Right lobe of liver (tissue), 6 donors: ENCODE measurements around the gene KRTAP9-3. TPM values are rescaled to one million over a fixed set of nuclear protein-coding genes. Genes with fewer than 3 reads are reported as not detected.

Experiments
- ATAC-seq, 4 donors: fragments of 200-7000 bp; cut with Tn5 transposase; one replicate each; pipeline ENCODE4 v1.9.1; 2020; ENCODE audit warnings: mild to moderate bottlenecking in 4 of 4, moderate library complexity in 4 of 4
- DNase-seq, 3 donors: peaks; one replicate each; pipeline ENCODE4 v3.0.0-alpha.2; 2020
- H3K27ac ChIP-seq, 3 donors: fragments of 200-600 bp; one replicate each; pipeline ENCODE4 v1.8.0; 2022
- H3K27me3 ChIP-seq, 2 donors: fragments of 200-600 bp; one replicate each; pipeline ENCODE4 v1.8.0; 2022
- H3K36me3 ChIP-seq, 4 donors: fragments of 200-600 bp; sonication (generic) in 1 of 4; one replicate each; pipeline versions ENCODE4 v1.5.1 to v1.8.0; 2017 to 2022; ENCODE audit warnings: control low read depth in 1 of 4
- H3K4me1 ChIP-seq, 4 donors: fragments of 200-600 bp; sonication (generic) in 1 of 4; one replicate each; pipeline versions ENCODE4 v1.5.1 to v1.8.0; 2017 to 2022; ENCODE audit warnings: control low read depth in 1 of 4
- H3K4me3 ChIP-seq, 3 donors: fragments of 200-600 bp; one replicate each; pipeline ENCODE4 v1.8.0; 2022
- H3K9me3 ChIP-seq, 4 donors: fragments of 200-600 bp; sonication (generic) in 1 of 4; one replicate each; pipeline versions ENCODE4 v1.5.1 to v1.8.0; 2017 to 2022; ENCODE audit warnings: control low read depth in 1 of 4
- POLR2A ChIP-seq: fragments of 450-650 bp; IDR thresholded peaks from one replicate; pipeline ENCODE4 v1.6.1; 2017; ENCODE audit warnings: antibody characterized with exemption, mild to moderate bottlenecking
- WGBS: methylation state at CpG from one replicate; pipeline ENCODE4 v1.1.6; 2018; ENCODE audit warnings: low coverage, low lambda C conversion rate; ENCODE audit not compliant: insufficient coverage; ENCODE audit errors: missing lambda C conversion rate; 5-methylcytosine and 5-hydroxymethylcytosine counted together
- intact Hi-C, 2 donors: fragments of 100-400 bp; cut with DNase I; formaldehyde crosslinking; loops; one replicate each; pipeline versions ENCODE4 v1.11.2 to v1.14.1; 2022
- total RNA-seq, 6 experiments: library from RNA; depleted of rRNA in 2 of 6; stranded (reverse); fragments of >200 nt in 2 of 6; fragmentation: NEBNext Ultra II Directional in 3 of 6; extraction: Animal tissue kit (Norgen Biotek cat#: 25700) in 3 of 6; gene quantifications; one replicate each; pipeline versions ENCODE4 v1.1.0 to v1.2.4, GENCODE V29; 2016 to 2023
- TF ChIP-seq, protein P1 (sequence below), 4 donors: fragments of 200-600 bp in 3 of 4; fragments of 450-650 bp in 1 of 4; IDR thresholded peaks; one replicate each; pipeline versions ENCODE4 v1.5.1 to v1.8.0; 2016 to 2022; ENCODE audit warnings: antibody characterized with exemption in 4 of 4, mild to moderate bottlenecking in 2 of 4
- donor health status: DM: no; HTN: yes; CAD: no.
- donor health status: DM: no; HTN: no; CAD: no.
- donor health status: DM: no; HTN: no; CAD: no.
- donor health status: DM: no; HTN: yes; CAD: no.
- donor health status: DM: no; HTN: yes; CAD: no.

KRTAP9-3 gene
- total RNA-seq, 6 experiments from 2014 or later, result not detected

DNA sequence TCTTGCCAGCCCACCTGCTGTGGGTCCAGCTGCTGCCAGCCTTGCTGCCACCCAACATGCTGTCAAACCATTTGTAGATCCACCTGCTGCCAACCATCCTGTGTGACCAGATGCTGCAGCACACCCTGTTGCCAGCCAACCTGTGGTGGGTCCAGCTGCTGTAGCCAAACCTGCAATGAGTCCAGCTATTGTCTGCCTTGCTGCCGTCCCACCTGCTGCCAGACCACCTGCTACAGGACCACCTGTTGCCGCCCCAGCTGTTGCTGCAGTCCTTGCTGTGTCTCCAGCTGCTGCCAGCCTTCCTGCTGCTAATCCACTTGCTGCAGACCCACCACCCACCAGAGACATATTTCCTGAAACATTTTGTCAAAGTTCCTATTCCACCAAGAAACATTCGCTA, 41.9 kb upstream of the KRTAP9-3 start:
- Histone ChIP-seq H3K36me3 (no peaks in the 10 kb centered on the region), H3K4me3 (no peak overlapping the region), H3K9me3 (no peaks in the 10 kb centered on the region), H3K4me1 (no peaks in the 10 kb centered on the region), H3K27me3 (no peaks in the 10 kb centered on the region), H3K27ac (no peak overlapping the region)
- intact Hi-C loops, result no loop called here
- WGBS, result 70% methylated on average over 2 of the region's 3 CpGs
- DNase-seq (no peak), ATAC-seq (no peak)
- TF ChIP-seq, protein P1, sequence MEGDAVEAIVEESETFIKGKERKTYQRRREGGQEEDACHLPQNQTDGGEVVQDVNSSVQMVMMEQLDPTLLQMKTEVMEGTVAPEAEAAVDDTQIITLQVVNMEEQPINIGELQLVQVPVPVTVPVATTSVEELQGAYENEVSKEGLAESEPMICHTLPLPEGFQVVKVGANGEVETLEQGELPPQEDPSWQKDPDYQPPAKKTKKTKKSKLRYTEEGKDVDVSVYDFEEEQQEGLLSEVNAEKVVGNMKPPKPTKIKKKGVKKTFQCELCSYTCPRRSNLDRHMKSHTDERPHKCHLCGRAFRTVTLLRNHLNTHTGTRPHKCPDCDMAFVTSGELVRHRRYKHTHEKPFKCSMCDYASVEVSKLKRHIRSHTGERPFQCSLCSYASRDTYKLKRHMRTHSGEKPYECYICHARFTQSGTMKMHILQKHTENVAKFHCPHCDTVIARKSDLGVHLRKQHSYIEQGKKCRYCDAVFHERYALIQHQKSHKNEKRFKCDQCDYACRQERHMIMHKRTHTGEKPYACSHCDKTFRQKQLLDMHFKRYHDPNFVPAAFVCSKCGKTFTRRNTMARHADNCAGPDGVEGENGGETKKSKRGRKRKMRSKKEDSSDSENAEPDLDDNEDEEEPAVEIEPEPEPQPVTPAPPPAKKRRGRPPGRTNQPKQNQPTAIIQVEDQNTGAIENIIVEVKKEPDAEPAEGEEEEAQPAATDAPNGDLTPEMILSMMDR (IDR thresholded peaks at IDR 0.05), result no peak
- no peak for TF ChIP-seq POLR2A

DNA sequence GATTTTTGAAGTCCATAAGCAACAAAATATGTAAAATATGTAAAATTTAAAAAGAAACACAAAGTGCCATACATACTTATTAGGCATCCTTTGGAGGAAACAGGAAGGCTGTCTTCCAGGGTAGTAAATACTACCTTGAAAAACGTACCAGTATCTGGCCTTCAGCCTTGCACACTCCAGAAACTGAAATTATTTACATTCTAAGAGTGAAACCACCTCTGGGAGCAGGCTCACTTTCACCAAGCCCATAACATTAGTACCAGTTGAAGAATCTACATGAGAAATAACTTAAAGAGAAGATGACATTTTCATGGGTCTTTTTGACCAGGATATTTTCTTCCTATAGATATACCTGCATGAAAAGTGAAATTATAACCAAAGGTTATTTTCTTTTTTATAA, 36.2 kb upstream of the KRTAP9-3 start:
- no peaks in the 10 kb centered on the region for H3K4me1 ChIP-seq
- H3K27ac ChIP-seq, result no peak overlapping the region
- H3K27me3 ChIP-seq, result no peaks in the 10 kb centered on the region
- intact Hi-C loops, result no loop called here
- H3K9me3 ChIP-seq, result no peaks in the 10 kb centered on the region
- H3K4me3 ChIP-seq, result no peak overlapping the region
- no peaks in the 10 kb centered on the region for H3K36me3 ChIP-seq
- TF ChIP-seq POLR2A, result no peak
- TF ChIP-seq, protein P1 (IDR thresholded peaks at IDR 0.05), result no peak
- DNase-seq, result no peak
- ATAC-seq, result no peak
- WGBS, result 13% methylated on average over 1 of the region's 1 CpG

DNA sequence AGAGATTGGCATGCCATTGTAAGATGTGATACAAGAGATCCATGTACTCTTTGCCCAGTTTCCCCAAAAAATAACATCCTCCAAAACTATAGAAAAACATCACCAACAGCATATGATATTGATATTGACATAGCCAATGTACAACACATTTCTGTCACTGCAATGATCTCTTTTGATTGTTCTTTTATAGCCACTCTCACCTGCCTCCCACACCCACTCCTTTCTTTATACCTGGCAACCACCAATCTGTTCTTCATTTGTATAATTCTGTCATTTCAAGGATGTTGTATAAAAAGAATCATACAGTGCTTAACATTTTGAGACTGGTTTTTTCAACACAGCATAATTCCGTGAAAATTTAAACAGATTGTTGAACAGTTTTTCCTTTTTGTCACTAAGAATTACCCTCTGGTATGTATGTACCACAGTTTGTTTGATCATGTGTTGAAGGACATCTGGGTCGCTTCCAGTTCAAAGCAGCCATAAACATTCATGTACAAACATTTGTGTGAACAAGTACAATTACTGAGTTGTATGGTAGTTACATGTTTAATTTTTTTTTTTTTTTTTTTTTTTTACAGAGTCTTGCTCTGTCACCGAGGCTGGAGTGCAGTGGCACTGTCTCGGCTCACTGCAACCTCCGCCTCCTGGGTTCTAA, 32.7 kb upstream of the KRTAP9-3 start:
- no peaks in the 10 kb centered on the region for H3K27me3 ChIP-seq
- TF ChIP-seq POLR2A, result no peak
- TF ChIP-seq, protein P1 (IDR thresholded peaks at IDR 0.05), result no peak

DNA sequence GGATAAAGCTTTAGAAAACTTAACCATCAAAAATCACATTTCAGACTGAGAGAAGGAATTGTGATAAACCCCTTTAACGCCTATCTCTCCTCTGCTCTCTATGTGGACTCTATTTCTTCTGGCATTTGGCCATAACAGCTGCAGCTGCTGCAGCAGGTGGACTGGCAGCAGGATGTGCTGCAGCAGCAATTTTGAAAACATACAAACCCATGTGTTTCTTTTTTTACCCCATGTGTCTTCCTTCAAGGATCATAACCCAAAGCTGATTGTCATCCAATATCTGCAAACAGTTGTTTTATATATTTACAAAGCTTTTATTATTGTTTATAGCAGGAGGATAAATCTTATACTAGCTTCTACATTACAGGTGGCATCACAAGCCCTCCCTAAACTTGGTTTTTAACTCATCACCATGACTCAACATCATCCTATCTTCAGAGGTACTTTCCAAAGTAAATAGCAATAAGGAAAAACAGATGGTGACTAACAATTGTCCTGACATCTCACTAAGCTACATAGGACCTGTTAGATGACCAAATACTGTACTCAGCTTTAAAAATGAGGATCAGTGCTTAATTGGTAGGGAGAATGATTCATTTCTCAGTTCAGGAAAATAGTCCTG, 20.3 kb upstream of the KRTAP9-3 start:
- Histone ChIP-seq H3K36me3 (no peaks in the 10 kb centered on the region), H3K27me3 (peaks cover 0 to 5% of the 10 kb centered on the region in 2 donors), H3K4me1 (no peaks in the 10 kb centered on the region), H3K27ac (no peak overlapping the region), H3K9me3 (no peaks in the 10 kb centered on the region), H3K4me3 (no peak overlapping the region)
- DNase-seq (no peak), ATAC-seq (no peak)
- intact Hi-C loops, result no loop called here
- TF ChIP-seq, protein P1 (IDR thresholded peaks at IDR 0.05), result no peak
- no peak for TF ChIP-seq POLR2A
- WGBS, result 41% methylated on average over 1 of the region's 1 CpG

More for the DNA sequence above, 32.7 kb upstream of the KRTAP9-3 start:
- no peaks in the 10 kb centered on the region for H3K4me1 ChIP-seq
- no peaks in the 10 kb centered on the region for H3K36me3 ChIP-seq
- no peaks in the 10 kb centered on the region for H3K9me3 ChIP-seq
- DNase-seq (no peak), ATAC-seq (no peak)
- 63% methylated on average over 5 of the region's 5 CpGs for WGBS
- H3K4me3 ChIP-seq, result no peak overlapping the region
- intact Hi-C loops, result no loop called here
- no peak overlapping the region for H3K27ac ChIP-seq
